Left colon (tissue), 2 donors: ENCODE data around the gene MBD2. TPM values are rescaled to one million over a fixed set of nuclear protein-coding genes. Genes with fewer than 3 reads are reported as not detected.

Experiments
- ATAC-seq: fragments of 200-7000 bp; cut with Tn5 transposase; one replicate; pipeline ENCODE4 v1.9.1; 2020; ENCODE audit warnings: mild to moderate bottlenecking, moderate library complexity
- DNase-seq, 2 donors: peaks; one replicate each; pipeline ENCODE4 v3.0.0-alpha.2; 2020
- intact Hi-C, 2 donors: fragments of 100-400 bp; cut with DNase I in 1 of 2; cut with micrococcal nuclease in 1 of 2; formaldehyde crosslinking; loops; one replicate each; pipeline versions ENCODE4 v1.11.2 to v1.14.0; 2022; cut with DNase I, micrococcal nuclease
- total RNA-seq, 2 donors: library from RNA; stranded (reverse); fragmentation: NEBNext Ultra II Directional; extraction: Animal tissue kit (Norgen Biotek cat#: 25700); gene quantifications; one replicate each; pipeline ENCODE4 v1.2.1, GENCODE V29; 2021
- donor health status: DM: no; HTN: no; CAD: no.
- donor health status: DM: yes; HTN: yes; CAD: no.

Gene MBD2
- total RNA-seq, 2 donors from 2014 or later, result 109 to 115 TPM

DNA sequence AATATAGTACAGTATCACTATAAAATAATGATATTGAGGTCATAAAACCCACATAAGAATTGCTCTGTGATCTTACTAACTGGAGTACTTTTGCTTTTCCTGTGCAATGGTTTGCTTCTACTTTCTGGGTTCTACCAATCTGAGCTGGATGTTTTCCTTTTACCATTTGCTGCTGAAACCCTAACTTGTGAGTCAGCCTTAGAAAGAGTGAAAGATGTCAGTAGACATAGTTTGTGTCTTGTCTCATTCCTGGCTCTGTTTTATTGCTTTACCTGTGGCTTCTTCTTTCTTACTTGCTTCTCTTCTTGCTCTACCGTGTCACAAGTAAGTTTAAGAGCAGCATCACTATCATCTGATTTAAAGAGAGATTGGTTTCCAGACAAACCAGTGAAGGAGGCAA, 61.0 kb downstream of the MBD2 start:
- intact Hi-C loops, result no loop called here
- no peak for DNase-seq
- ATAC-seq, result no peak

GRCh38 chr18:54162431-54162830, 62.0 kb downstream of the MBD2 start:
- ATAC-seq, result no peak
- DNase-seq, result no peak
- intact Hi-C loops, result no loop called here

DNA sequence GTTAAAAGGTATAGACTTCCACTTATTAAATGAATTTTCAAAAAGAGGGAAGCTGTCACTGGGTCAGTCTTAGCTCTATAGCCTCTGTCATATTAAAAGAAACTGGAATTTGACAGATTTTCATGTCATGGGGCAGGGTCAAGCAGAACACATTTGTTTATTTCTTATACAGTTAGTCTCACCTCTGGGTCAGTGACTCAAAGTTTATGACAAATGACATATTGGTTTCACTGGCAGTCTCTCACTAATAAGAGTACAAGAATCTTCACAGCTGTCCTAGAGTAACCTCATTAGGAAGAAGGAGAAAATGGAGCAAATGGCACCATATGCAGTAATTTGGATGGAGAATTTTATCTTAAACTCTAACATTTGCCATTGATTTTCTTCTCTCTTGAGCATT, 63.2 kb downstream of the MBD2 start:
- intact Hi-C loops, result no loop called here
- ATAC-seq (no peak), DNase-seq (no peak)

GRCh38 chr18:54159906-54160305, 64.6 kb downstream of the MBD2 start:
- no peak for DNase-seq
- ATAC-seq, result no peak
- intact Hi-C loops, result no loop called here

- DNase-seq (no peak), ATAC-seq (no peak)
- intact Hi-C loops, result no loop called here
Measured at GRCh38 chr18:54157646-54158385, 66.7 kb downstream of the MBD2 start.

DNA sequence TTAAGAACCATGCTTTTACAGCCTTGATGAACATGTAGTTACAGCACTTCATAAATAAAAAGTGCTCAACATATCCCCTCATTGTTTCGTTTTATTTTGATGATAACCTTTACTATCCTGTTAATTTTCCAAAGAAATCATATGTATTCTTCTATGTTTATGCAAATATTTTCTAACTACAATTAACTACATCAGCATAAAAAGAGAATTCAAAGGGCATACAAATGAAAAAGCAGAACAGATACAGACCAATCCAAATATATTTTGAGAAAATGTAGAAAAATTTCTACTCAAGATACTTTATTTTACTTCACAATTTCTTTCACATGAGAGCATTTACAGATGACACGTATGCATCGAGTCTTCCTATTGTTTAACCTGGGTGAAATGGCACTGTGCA, 69.1 kb downstream of the MBD2 start:
- no peak for DNase-seq
- ATAC-seq, result no peak

DNA sequence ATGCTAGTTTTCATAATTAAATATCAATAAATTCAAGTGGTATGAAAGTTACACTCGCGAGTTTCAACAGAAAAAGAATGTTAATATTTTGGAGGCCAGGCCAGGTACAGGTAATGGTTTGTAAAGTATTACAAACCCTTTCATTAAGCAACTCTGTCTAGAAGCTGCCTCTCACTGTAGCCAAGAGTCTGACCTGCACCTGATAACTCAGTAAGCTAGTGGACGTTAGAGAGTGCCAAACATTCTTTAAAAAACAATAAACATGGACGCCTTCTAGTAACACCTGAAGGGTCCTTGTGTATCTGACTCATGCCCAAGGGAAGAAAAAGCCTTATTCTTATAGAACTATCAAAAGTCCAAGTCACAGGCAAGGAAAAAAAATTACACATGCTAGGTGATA, 70.2 kb downstream of the MBD2 start:
- ATAC-seq (no peak), DNase-seq (no peak)
- intact Hi-C loops, result no loop called here

More for the DNA sequence above, 69.1 kb downstream of the MBD2 start:
- intact Hi-C loops, result no loop called here

DNA sequence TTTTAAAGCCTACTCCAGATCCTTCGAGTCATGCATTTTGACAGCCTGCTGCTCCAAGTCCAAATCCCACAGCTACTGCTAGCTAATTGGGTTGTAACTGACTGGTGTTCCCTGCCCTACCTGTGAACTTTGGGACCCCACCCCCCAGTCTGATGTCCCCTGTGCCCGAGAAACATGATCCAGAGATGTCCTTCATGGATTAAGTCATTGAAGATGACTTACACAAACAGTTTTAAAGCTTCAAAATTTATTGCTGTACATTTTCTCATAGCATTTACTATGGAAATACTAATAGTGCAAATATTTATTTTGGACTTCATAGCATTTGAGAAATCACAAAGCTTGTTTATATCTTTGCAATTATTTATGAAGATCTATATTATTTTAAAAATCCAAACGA, 73.1 kb downstream of the MBD2 start:
- DNase-seq (no peak), ATAC-seq (no peak)
- intact Hi-C loops, result no loop called here

GRCh38 chr18:54150226-54150625, 74.2 kb downstream of the MBD2 start:
- intact Hi-C loops, result no loop called here
- DNase-seq, result no peak
- peak; percentile 17 for ATAC-seq

GRCh38 chr18:54149078-54149697, 75.3 kb downstream of the MBD2 start:
- intact Hi-C loops, result no loop called here
- ATAC-seq (no peak), DNase-seq (no peak)

GRCh38 chr18:54148678-54149077, 75.8 kb downstream of the MBD2 start:
- intact Hi-C loops, result no loop called here
- ATAC-seq (no peak), DNase-seq (no peak)

GRCh38 chr18:54148151-54148550, 76.3 kb downstream of the MBD2 start:
- no peak for DNase-seq
- ATAC-seq, result no peak
- intact Hi-C loops, result no loop called here

DNA sequence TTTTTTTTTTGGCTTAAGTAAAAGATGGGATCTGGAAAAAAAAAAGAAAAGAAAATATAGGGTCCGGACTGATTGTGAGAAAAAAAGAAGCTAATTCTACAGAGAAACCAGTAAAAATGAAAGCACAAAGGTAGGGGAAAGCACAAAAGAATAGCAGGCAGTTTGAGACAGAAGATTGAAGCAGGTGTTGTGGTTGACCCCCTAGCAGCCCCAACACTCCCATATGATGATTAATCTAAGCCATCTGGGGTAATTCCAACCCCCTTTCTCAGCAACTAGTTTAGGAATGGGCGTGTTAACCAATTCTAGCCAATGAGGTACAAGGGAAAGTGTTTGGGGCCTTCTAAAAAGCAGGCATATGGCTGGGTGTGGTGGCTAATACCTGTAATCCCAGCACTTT, 77.0 kb downstream of the MBD2 start:
- intact Hi-C loops, result no loop called here
- no peak for ATAC-seq
- no peak for DNase-seq

GRCh38 chr18:54141041-54141608, 83.3 kb downstream of the MBD2 start:
- no peak for DNase-seq
- no peak for ATAC-seq
- intact Hi-C loops, result no loop called here

- ATAC-seq, result no peak
- intact Hi-C loops, result no loop called here
- DNase-seq, result no peak
Measured at GRCh38 chr18:54140641-54141040, 83.8 kb downstream of the MBD2 start.

- ATAC-seq, result no peak
Measured at GRCh38 chr18:54135216-54135615, 89.3 kb downstream of the MBD2 start.

GRCh38 chr18:54134053-54134452, 90.4 kb downstream of the MBD2 start:
- intact Hi-C loops, result no loop called here
- ATAC-seq (no peak), DNase-seq (no peak)

More at GRCh38 chr18:54135216-54135615, 89.3 kb downstream of the MBD2 start:
- DNase-seq, result no peak
- intact Hi-C loops, result no loop called here

- DNase-seq (no peak), ATAC-seq (no peak)
- intact Hi-C loops, result no loop called here
Measured at GRCh38 chr18:54130631-54131030, 93.8 kb downstream of the MBD2 start.

DNA sequence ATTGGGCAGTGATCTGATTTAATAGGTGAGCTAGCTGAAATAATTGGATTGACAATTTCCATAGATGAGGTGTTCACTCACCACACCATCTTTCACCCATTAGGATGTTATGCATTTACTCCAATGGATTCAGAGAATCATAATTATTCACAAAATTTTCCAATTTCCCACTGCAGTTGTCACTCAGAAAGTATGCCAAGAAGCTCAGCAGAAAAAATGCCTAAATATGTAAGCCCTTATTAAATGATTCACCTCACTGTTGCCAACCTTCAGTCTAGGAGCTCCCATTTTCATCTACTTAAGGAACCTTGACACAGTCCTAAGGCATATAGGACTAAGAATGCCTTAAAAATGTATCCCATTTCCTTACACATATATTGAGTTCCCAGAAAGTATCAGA, 94.3 kb downstream of the MBD2 start:
- intact Hi-C loops, result no loop called here
- DNase-seq, result no peak
- no peak for ATAC-seq

- intact Hi-C loops, result no loop called here
- no peak for ATAC-seq
Measured at GRCh38 chr18:54129448-54130067, 94.9 kb downstream of the MBD2 start.

More at GRCh38 chr18:54129448-54130067, 94.9 kb downstream of the MBD2 start:
- no peak for DNase-seq
